ENCODE measurements around the gene PPIG. TPM values are rescaled to one million over a fixed set of nuclear protein-coding genes. Genes with fewer than 3 reads are reported as not detected.

Gene PPIG
- total and polyA plus RNA-seq, 7 donors, result 25.7 to 54.0 (median 41.3) TPM

DNA sequence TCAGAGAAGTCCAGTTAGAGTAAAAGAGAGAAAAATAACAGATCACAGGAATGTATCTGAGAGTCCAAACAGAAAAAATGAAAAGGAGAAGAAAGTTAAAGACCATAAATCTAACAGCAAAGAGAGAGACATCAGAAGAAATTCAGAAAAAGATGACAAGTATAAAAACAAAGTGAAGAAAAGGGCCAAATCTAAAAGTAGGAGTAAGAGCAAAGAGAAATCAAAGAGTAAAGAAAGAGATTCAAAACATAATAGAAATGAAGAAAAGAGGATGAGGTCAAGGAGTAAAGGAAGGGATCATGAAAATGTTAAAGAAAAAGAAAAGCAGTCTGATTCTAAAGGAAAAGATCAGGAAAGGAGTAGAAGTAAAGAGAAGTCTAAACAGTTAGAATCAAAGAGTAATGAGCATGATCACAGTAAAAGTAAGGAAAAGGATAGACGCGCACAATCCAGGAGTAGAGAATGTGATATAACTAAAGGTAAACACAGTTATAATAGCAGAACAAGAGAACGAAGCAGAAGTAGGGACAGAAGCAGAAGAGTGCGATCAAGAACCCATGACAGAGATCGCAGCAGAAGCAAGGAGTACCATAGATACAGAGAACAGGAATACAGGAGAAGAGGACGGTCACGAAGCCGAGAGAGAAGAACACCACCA is 52.4 kb downstream of the PPIG start:
- Histone ChIP-seq H3K4me3 (no peak overlapping the region), H3K4me1 (no peaks in the 10 kb centered on the region), H3K27me3 (no peaks in the 10 kb centered on the region), H3K36me3 (peaks cover 11 to 71% (median 22%) of the 10 kb centered on the region in 4 donors), H3K27ac (no peak overlapping the region), H3K9me3 (no peaks in the 10 kb centered on the region)
- no peak for DNase-seq
- 98% methylated on average over 8 of the region's 8 CpGs for WGBS, 2 donors
- TF ChIP-seq, protein P1, sequence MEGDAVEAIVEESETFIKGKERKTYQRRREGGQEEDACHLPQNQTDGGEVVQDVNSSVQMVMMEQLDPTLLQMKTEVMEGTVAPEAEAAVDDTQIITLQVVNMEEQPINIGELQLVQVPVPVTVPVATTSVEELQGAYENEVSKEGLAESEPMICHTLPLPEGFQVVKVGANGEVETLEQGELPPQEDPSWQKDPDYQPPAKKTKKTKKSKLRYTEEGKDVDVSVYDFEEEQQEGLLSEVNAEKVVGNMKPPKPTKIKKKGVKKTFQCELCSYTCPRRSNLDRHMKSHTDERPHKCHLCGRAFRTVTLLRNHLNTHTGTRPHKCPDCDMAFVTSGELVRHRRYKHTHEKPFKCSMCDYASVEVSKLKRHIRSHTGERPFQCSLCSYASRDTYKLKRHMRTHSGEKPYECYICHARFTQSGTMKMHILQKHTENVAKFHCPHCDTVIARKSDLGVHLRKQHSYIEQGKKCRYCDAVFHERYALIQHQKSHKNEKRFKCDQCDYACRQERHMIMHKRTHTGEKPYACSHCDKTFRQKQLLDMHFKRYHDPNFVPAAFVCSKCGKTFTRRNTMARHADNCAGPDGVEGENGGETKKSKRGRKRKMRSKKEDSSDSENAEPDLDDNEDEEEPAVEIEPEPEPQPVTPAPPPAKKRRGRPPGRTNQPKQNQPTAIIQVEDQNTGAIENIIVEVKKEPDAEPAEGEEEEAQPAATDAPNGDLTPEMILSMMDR (IDR thresholded peaks at IDR 0.05), result no peak
- TF ChIP-seq EP300 (IDR thresholded peaks at IDR 0.05), result no peak
- no peak for TF ChIP-seq POLR2AphosphoS5 (IDR thresholded peaks at IDR 0.05)
- no peak for TF ChIP-seq POLR2A (IDR thresholded peaks at IDR 0.05)
- intact Hi-C loops (cut with DNase I), result no loop called here

DNA sequence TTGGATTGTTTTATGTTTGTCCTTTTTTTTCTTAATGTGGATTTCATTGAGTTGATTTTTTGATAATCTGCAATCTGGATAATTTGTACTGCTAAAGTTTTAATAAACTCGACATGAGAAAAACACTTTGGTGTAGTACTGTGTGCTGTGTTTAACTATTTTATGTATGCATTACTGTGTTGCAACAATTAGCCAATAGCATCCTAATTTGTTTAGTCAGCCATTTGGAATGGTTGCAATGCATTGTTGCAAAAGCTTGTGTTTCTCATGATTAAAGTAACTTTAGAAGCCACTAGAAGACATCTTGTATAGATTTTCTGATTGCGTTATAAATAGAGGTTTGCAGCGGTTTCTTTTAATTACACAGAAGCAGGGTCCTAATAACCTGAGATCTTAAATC is 53.5 kb downstream of the PPIG start:
- H3K27me3 ChIP-seq, result no peaks in the 10 kb centered on the region
- H3K9me3 ChIP-seq, result no peaks in the 10 kb centered on the region
- no peak overlapping the region for H3K27ac ChIP-seq
- 93 to 95% methylated on average over 3 of the region's 3 CpGs for WGBS, 2 donors
- no peak for TF ChIP-seq EP300 (IDR thresholded peaks at IDR 0.05)
- TF ChIP-seq, protein P1 (IDR thresholded peaks at IDR 0.05), result no peak
- no peak for TF ChIP-seq POLR2A (IDR thresholded peaks at IDR 0.05)
- no peak for TF ChIP-seq POLR2AphosphoS5 (IDR thresholded peaks at IDR 0.05)
- intact Hi-C loops (cut with DNase I), result no loop called here
- no peak overlapping the region for H3K4me3 ChIP-seq
- no peak for DNase-seq
- H3K36me3 ChIP-seq, result peaks cover 4 to 60% (median 15%) of the 10 kb centered on the region in 4 donors
- no peaks in the 10 kb centered on the region for H3K4me1 ChIP-seq

DNA sequence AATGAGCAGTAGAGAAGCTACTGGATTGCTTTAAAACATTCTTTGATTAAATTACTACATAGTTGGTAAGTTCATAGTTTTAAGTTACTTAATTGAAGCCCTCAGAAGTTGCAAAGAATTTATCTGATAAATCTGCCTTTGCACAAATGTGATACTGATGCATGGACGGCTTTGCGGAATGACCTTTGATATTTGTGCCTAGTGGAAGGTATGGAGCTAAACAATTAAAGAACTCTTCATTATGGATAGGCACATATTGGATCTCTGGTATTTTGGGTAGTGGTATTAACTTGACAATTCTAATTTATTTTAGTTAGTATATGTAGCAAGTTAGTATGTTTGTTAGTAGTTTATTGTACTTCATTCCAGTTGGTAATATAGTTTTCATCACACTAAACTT is 56.0 kb downstream of the PPIG start:
- no peak for DNase-seq
- WGBS, 2 donors, result 83 to 93% methylated on average over 2 of the region's 2 CpGs
- H3K4me1 ChIP-seq, result no peaks in the 10 kb centered on the region
- H3K4me3 ChIP-seq, result no peak overlapping the region
- peaks cover 0 to 36% (median 10%) of the 10 kb centered on the region in 4 donors for H3K36me3 ChIP-seq
- no peak overlapping the region for H3K27ac ChIP-seq
- H3K27me3 ChIP-seq, result no peaks in the 10 kb centered on the region
- TF ChIP-seq, protein P1 (IDR thresholded peaks at IDR 0.05), result no peak
- TF ChIP-seq POLR2A (IDR thresholded peaks at IDR 0.05) (no peak), EP300 (IDR thresholded peaks at IDR 0.05) (no peak), POLR2AphosphoS5 (IDR thresholded peaks at IDR 0.05) (no peak)
- no peaks in the 10 kb centered on the region for H3K9me3 ChIP-seq
- intact Hi-C loops (cut with DNase I), result no loop called here

DNA sequence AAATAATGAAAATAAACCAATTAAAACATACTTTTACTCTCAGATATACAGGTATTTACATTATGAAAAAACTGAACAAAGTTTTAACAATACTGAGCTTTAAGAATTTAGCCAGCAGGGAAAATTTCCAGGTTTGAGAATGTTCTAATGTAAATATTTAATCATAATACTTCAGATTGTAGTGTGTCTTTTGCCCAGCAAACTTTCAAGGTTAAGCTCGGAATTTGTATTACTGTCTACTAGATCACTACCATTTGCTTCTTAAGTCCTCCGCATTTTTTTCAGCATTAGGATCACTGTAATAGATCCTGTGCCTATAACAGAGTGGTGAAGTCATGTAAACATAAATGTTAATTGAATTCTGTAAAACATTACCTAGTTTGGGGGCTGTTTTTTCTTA is 57.3 kb downstream of the PPIG start:
- H3K9me3 ChIP-seq, result no peaks in the 10 kb centered on the region
- no peaks in the 10 kb centered on the region for H3K27me3 ChIP-seq
- H3K36me3 ChIP-seq, result peaks cover 0 to 22% (median 6%) of the 10 kb centered on the region in 4 donors
- intact Hi-C loops (cut with DNase I), result no loop called here
- H3K27ac ChIP-seq, result no peak overlapping the region
- no peak for DNase-seq
- TF ChIP-seq EP300 (IDR thresholded peaks at IDR 0.05) (no peak), POLR2AphosphoS5 (IDR thresholded peaks at IDR 0.05) (no peak), POLR2A (IDR thresholded peaks at IDR 0.05) (no peak)
- TF ChIP-seq, protein P1 (IDR thresholded peaks at IDR 0.05), result no peak
- H3K4me1 ChIP-seq, result no peaks in the 10 kb centered on the region
- WGBS, 2 donors, result 87 to 88% methylated on average over 2 of the region's 2 CpGs
- H3K4me3 ChIP-seq, result no peak overlapping the region

DNA sequence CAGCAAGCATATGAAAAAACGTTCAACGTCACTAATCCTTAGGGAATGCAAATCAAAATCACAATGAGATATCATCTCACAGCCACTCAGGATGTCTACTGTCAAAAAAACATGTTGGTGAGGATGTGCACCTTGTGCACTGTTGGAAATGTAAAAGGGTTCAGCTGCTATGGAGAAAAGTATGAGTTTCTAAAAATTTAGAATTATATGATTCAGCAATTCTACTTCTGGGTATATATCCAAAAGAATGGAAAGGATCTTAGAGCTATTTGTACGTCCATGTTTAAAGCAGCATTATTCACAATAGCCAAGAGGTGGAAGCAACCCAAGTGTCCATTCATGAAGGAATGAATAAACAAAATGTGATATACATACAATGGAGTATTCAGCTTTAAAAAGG is 60.0 kb downstream of the PPIG start:
- DNase-seq, result no peak
- intact Hi-C loops (cut with DNase I), result no loop called here
- Histone ChIP-seq H3K4me1 (no peaks in the 10 kb centered on the region), H3K4me3 (no peak overlapping the region), H3K9me3 (no peaks in the 10 kb centered on the region), H3K27me3 (no peaks in the 10 kb centered on the region), H3K36me3 (no peaks in the 10 kb centered on the region), H3K27ac (no peak overlapping the region)
- 45 to 66% methylated on average over 3 of the region's 3 CpGs for WGBS, 2 donors
- TF ChIP-seq POLR2A (IDR thresholded peaks at IDR 0.05), result no peak
- TF ChIP-seq POLR2AphosphoS5 (IDR thresholded peaks at IDR 0.05), result peak in 1 of 4 donors; percentile 11
- no peak for TF ChIP-seq EP300 (IDR thresholded peaks at IDR 0.05)
- TF ChIP-seq, protein P1 (IDR thresholded peaks at IDR 0.05), result no peak

Measured in sigmoid colon (tissue), 7 donors.